MM.1S (cell line): Measurements from ENCODE around the gene L3HYPDH.

Experiments used
- DNase-seq: peaks from one replicate; pipeline ENCODE4 v3.0.0-alpha.2; 2015
- H2AFZ ChIP-seq: fragments of 300-600 bp; sonication (generic); 2 replicates; pipeline ENCODE4 v1.6.0; 2016; ENCODE audit warnings: antibody characterized with exemption, low read length
- H3F3A ChIP-seq: fragments of 300-600 bp; sonication (generic); 2 replicates; pipeline ENCODE4 v1.6.1; 2016; ENCODE audit warnings: mild to moderate bottlenecking, antibody characterized with exemption, low read length, moderate library complexity, mixed read lengths; ENCODE audit not compliant: insufficient read depth
- H3K27ac ChIP-seq: fragments of 300-600 bp; sonication (generic); 2 replicates; pipeline ENCODE4 v1.5.1; 2016; ENCODE audit warnings: mild to moderate bottlenecking, low read length
- H3K27me3 ChIP-seq: fragments of 300-600 bp; sonication (generic); replicated peaks from 2 replicates; pipeline ENCODE4 v1.6.0; 2016; ENCODE audit warnings: low read length; ENCODE audit not compliant: insufficient read depth
- H3K36me3 ChIP-seq: fragments of 300-600 bp; sonication (generic); replicated peaks from 2 replicates; pipeline ENCODE4 v1.6.1; 2016; ENCODE audit warnings: mild to moderate bottlenecking, low read length, mixed read lengths; ENCODE audit not compliant: insufficient read depth
- H3K4me1 ChIP-seq: fragments of 300-600 bp; sonication (generic); 2 replicates; pipeline ENCODE4 v1.6.1; 2016; ENCODE audit warnings: low read length, mixed read lengths
- H3K4me2 ChIP-seq: fragments of 300-600 bp; sonication (generic); 2 replicates; pipeline ENCODE4 v1.6.0; 2016; ENCODE audit warnings: low read depth, low read length
- H3K4me3 ChIP-seq: fragments of 300-600 bp; sonication (generic); 2 replicates; pipeline ENCODE4 v1.5.1; 2016; ENCODE audit warnings: low read length, mixed read lengths
- H3K79me2 ChIP-seq: fragments of 300-600 bp; sonication (generic); 2 replicates; pipeline ENCODE4 v1.6.1; 2016; ENCODE audit warnings: mixed run types, low read length, mixed read lengths
- H3K9ac ChIP-seq: fragments of 300-600 bp; sonication (generic); 2 replicates; pipeline ENCODE4 v1.6.1; 2016; ENCODE audit warnings: low read length, mixed read lengths
- H3K9me2 ChIP-seq: fragments of 300-600 bp; sonication (generic); replicated peaks from 2 replicates; pipeline ENCODE4 v1.6.1; 2016; ENCODE audit warnings: mild to moderate bottlenecking, low read length, mixed read lengths; ENCODE audit not compliant: insufficient read depth
- H3K9me3 ChIP-seq: fragments of 300-600 bp; sonication (generic); replicated peaks from 2 replicates; pipeline ENCODE4 v1.6.1; 2016; ENCODE audit warnings: mild to moderate bottlenecking, low read length, mixed read lengths; ENCODE audit not compliant: insufficient read depth
- H4K20me1 ChIP-seq: fragments of 300-600 bp; sonication (generic); 2 replicates; pipeline ENCODE4 v1.6.1; 2016; ENCODE audit warnings: mild to moderate bottlenecking, low read length, moderate library complexity, mixed read lengths; ENCODE audit not compliant: insufficient read depth
- EZH2 ChIP-seq: fragments of 300-600 bp; sonication (generic); optimal IDR thresholded peaks from 2 replicates; pipeline ENCODE3; 2017; ENCODE audit warnings: low read depth, mild to moderate bottlenecking, antibody characterized with exemption, low read length, mixed read lengths
- EZH2phosphoT487 ChIP-seq: fragments of 300-600 bp; sonication (generic); IDR thresholded peaks from 2 replicates; pipeline ENCODE4 v1.6.1; 2018; ENCODE audit warnings: antibody characterized with exemption, low read length
- TF ChIP-seq, protein P1 (sequence below): fragments of 300-600 bp; sonication (generic); IDR thresholded peaks from 2 replicates; pipeline ENCODE4 v1.5.1; 2016; ENCODE audit warnings: antibody characterized with exemption, low read length, mixed read lengths

Gene L3HYPDH

DNA sequence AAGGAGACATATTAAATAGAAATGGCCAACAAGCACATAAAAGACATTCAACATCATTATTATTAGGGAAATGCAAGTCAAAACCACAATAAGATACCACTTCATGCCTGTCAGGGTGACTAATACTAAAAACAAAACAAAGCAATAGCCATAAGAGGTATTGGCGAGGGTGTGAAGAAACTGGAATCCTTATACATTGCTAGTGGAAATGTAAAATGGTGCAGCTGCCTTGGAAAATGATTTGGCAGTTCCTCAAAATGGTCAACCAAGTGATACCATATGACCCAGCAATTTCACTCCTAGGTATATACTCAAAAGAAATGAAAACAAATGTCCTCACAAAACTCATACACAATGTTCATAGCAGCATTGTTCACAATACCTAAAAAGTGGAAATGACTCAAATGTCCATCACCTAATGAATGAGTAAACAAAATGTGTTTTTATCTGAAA, 46.0 kb downstream of the L3HYPDH start:
- H3K9ac ChIP-seq, result no peak overlapping the region
- no peak for TF ChIP-seq EZH2
- TF ChIP-seq, protein P1, sequence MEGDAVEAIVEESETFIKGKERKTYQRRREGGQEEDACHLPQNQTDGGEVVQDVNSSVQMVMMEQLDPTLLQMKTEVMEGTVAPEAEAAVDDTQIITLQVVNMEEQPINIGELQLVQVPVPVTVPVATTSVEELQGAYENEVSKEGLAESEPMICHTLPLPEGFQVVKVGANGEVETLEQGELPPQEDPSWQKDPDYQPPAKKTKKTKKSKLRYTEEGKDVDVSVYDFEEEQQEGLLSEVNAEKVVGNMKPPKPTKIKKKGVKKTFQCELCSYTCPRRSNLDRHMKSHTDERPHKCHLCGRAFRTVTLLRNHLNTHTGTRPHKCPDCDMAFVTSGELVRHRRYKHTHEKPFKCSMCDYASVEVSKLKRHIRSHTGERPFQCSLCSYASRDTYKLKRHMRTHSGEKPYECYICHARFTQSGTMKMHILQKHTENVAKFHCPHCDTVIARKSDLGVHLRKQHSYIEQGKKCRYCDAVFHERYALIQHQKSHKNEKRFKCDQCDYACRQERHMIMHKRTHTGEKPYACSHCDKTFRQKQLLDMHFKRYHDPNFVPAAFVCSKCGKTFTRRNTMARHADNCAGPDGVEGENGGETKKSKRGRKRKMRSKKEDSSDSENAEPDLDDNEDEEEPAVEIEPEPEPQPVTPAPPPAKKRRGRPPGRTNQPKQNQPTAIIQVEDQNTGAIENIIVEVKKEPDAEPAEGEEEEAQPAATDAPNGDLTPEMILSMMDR, result no peak
- no peak for TF ChIP-seq EZH2phosphoT487
- no peak for DNase-seq
- no peaks in the 10 kb centered on the region for H3K9me2 ChIP-seq
- H3K27me3 ChIP-seq, result no peaks in the 10 kb centered on the region
- H3F3A ChIP-seq, result no peaks in the 10 kb centered on the region
- H3K4me3 ChIP-seq, result no peak overlapping the region
- H3K27ac ChIP-seq, result no peak overlapping the region
- no peaks in the 10 kb centered on the region for H3K79me2 ChIP-seq
- H2AFZ ChIP-seq, result no peak overlapping the region
- no peaks in the 10 kb centered on the region for H3K36me3 ChIP-seq
- H3K4me1 ChIP-seq, result no peaks in the 10 kb centered on the region
- H3K4me2 ChIP-seq, result no peak overlapping the region
- H4K20me1 ChIP-seq, result no peaks in the 10 kb centered on the region
- no peaks in the 10 kb centered on the region for H3K9me3 ChIP-seq

DNA sequence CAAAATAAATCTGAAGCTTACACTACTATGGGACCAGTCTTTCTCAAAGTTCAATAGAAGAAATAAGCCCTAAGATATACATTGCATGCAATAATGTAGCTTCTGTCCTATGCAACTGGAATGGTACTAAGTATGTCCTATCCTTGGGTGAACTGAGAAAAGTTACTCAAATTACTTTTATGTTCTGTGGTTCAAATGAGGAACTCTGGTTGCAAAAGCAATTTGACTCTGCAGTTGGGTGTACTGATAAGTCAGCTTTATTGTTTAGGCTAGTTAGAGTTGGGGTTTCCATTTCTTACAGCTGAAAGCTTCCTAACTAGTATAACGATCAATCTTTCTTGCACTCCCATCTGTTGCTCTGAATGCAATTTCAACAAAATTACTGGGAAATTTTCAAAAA, 48.2 kb downstream of the L3HYPDH start:
- H3K27ac ChIP-seq, result no peak overlapping the region
- no peaks in the 10 kb centered on the region for H3K9me3 ChIP-seq
- H3K27me3 ChIP-seq, result no peaks in the 10 kb centered on the region
- no peaks in the 10 kb centered on the region for H4K20me1 ChIP-seq
- no peak overlapping the region for H3K9ac ChIP-seq
- no peaks in the 10 kb centered on the region for H3K4me1 ChIP-seq
- H3F3A ChIP-seq, result no peaks in the 10 kb centered on the region
- no peak overlapping the region for H3K4me3 ChIP-seq
- no peaks in the 10 kb centered on the region for H3K79me2 ChIP-seq
- H2AFZ ChIP-seq, result no peak overlapping the region
- DNase-seq, result no peak
- TF ChIP-seq, protein P1, result no peak
- TF ChIP-seq EZH2 (no peak), EZH2phosphoT487 (no peak)
- H3K9me2 ChIP-seq, result no peaks in the 10 kb centered on the region
- H3K36me3 ChIP-seq, result no peaks in the 10 kb centered on the region
- H3K4me2 ChIP-seq, result no peak overlapping the region

DNA sequence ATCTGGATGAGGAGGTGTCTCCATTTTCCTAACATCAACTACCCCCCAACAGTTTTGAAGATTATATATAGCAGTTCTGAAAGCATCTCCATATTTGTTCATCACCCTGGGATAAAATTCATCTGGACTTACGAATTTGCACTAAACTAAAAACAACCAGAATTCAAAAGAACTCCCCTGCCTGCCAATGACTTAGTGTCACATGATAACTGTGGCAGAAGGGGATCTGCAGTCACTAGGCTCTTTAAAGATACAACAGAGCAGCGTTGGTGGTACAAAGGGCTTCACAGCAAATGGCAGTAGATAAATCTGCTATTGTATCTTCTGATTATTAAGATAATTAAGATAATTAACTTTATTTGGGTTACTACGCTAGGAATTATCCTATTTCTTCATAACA, 49.1 kb downstream of the L3HYPDH start:
- H3K4me3 ChIP-seq, result no peak overlapping the region
- H3K79me2 ChIP-seq, result no peaks in the 10 kb centered on the region
- H3K27ac ChIP-seq, result no peak overlapping the region
- no peaks in the 10 kb centered on the region for H3K4me1 ChIP-seq
- no peaks in the 10 kb centered on the region for H3K9me2 ChIP-seq
- DNase-seq, result no peak
- no peaks in the 10 kb centered on the region for H3F3A ChIP-seq
- no peak overlapping the region for H2AFZ ChIP-seq
- TF ChIP-seq, protein P1, result no peak
- TF ChIP-seq EZH2 (no peak), EZH2phosphoT487 (no peak)
- H3K9ac ChIP-seq, result no peak overlapping the region
- no peaks in the 10 kb centered on the region for H3K9me3 ChIP-seq
- H3K4me2 ChIP-seq, result no peak overlapping the region
- no peaks in the 10 kb centered on the region for H3K27me3 ChIP-seq
- no peaks in the 10 kb centered on the region for H4K20me1 ChIP-seq
- no peaks in the 10 kb centered on the region for H3K36me3 ChIP-seq
